ENCODE measurements around the gene ITPK1.
"Not testable (repeated sequence)": the region's sequence is repeated elsewhere in the genome, so short reads cannot be mapped to it uniquely, and the experiment has no call there.

ITPK1 gene

GRCh38 chr14:93082576-93083001 lies 33.1 kb downstream of the ITPK1 start:
- no peak for DNase-seq

GRCh38 chr14:93081876-93082570 lies 33.7 kb downstream of the ITPK1 start:
- no peak for DNase-seq

- no peak for DNase-seq
These were observed 35.8 kb downstream of the ITPK1 start for GRCh38 chr14:93079865-93080403.

- no peak for DNase-seq
These were observed 36.4 kb downstream of the ITPK1 start for GRCh38 chr14:93079321-93079720.

GRCh38 chr14:93078870-93079269 lies 36.9 kb downstream of the ITPK1 start:
- no peak for DNase-seq

- DNase-seq, result no peak
These were observed 39.0 kb downstream of the ITPK1 start for GRCh38 chr14:93076755-93077154.

GRCh38 chr14:93075891-93076290 lies 39.8 kb downstream of the ITPK1 start:
- DNase-seq, result no peak

- DNase-seq, result no peak
These were observed 41.6 kb downstream of the ITPK1 start for GRCh38 chr14:93073910-93074769.

- DNase-seq, result no peak
These were observed 42.4 kb downstream of the ITPK1 start for GRCh38 chr14:93073358-93073707.

GRCh38 chr14:93072659-93073357 lies 42.9 kb downstream of the ITPK1 start:
- DNase-seq, result no peak

GRCh38 chr14:93068711-93069110 lies 47.0 kb downstream of the ITPK1 start:
- no peak for DNase-seq

GRCh38 chr14:93067088-93067487 lies 48.6 kb downstream of the ITPK1 start:
- no peak for DNase-seq

- no peak for DNase-seq
These were observed 50.4 kb downstream of the ITPK1 start for GRCh38 chr14:93065272-93065730.

GRCh38 chr14:93064411-93065271 lies 51.1 kb downstream of the ITPK1 start:
- DNase-seq, result no peak

GRCh38 chr14:93063393-93063792 lies 52.3 kb downstream of the ITPK1 start:
- DNase-seq, result no peak

- no peak for DNase-seq
These were observed 52.8 kb downstream of the ITPK1 start for GRCh38 chr14:93062890-93063289.

GRCh38 chr14:93062013-93062412 lies 53.7 kb downstream of the ITPK1 start:
- not testable (repeated sequence) for DNase-seq

- DNase-seq, result no peak
These were observed 54.2 kb downstream of the ITPK1 start for GRCh38 chr14:93061380-93062012.

- DNase-seq, result no peak
These were observed 54.9 kb downstream of the ITPK1 start for GRCh38 chr14:93060841-93061240.

GRCh38 chr14:93059917-93060545 lies 55.7 kb downstream of the ITPK1 start:
- no peak for DNase-seq

GRCh38 chr14:93059260-93059659 lies 56.5 kb downstream of the ITPK1 start:
- DNase-seq, result no peak

Measured in SHP77 treated with DMSO at 0.1 percent for 48 hours (cell line).